GM21528 (cell line): ENCODE measurements around the gene HACD4.

Source experiments
- ATAC-seq: cut with Tn5 transposase; IDR thresholded peaks from one replicate; pipeline ENCODE4 v1.9.1; 2021; ENCODE audit warnings: mild to moderate bottlenecking, moderate library complexity; ENCODE audit not compliant: unreplicated experiment, low FRiP score

Gene HACD4

DNA sequence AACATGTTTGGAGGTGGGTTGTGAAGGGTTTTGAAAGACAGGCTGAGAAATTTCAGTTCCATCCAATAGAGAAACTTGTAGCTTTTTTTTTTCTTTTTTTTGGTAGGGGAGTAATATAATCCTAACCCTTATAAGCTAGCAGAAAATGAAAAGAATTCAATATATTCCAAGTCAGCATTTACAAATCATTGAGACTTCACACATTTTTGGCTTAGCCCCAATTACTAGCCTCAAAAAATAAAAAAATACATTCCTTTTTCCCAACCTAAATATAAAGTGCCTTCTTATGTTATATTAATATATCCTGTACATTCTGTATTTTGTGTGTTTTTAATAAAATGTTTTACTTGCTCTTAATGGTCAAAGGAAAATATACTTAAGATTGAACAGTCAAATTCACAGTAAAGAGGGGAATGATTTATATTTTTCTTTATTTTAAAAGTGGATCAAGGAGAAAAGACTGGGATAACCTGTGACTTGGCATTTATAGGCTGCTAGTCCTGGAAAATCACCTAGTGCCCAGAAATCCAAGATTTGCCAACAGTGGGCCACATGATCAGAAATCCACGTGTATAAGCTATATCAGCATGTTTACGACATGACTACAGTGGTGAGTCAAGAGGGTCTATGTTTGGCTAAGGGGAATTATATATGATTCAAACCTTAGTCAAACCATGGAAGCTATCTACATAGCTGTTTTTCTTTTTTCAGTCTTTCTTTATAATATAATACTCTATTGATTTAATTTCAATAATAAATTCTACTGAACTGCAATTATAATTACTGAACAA, 14.5 kb downstream of the HACD4 start:
- ATAC-seq, result no peak

DNA sequence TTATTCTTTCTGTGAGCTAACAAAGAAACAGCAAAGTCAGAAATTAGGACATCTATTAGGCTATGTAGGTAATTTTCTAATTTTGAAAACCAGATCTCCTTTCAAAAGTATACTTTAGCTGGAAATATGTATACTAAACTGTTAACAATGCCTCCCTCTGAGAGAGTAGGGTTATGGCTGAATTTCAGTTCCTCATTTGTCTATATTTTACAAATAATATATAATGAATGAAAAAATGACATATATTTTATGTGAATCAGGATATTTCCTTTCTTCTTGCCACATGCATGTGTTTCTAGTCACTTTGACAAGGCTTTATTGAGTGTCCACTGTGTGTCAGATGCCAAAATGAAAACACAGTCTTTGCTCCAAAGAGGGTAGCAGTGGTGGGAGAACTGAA, 15.4 kb downstream of the HACD4 start:
- no peak for ATAC-seq

DNA sequence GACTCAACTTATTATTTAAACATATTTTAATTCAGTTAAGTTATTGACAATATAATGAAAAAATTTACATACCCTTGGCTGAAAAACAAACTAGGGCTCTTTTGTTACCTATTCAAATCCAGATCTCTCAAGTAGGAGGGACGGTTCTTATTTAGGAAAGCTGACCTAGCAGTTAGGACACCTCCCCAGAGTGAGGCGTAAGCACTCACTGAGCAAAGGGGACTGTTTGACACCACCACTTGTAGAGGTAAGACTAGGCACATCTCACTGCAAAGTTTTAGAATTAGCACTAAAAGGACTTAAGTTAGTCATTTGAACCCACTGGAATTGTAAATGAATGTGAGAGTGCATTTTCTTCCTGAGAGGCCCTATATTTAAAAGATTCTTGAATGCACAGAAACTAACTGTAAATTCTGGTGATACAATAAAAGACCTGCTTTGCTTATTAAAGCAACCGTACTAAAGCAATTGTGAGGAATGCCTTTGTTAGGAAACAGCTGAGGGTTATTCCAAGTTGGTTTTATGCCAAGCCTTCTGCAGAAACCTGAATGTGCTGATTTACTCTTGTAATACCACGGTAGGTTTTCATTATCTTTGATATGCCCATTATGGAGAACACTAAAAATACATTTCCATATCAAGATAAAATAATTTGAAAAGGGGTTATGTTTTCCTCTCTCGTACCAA, 16.2 kb downstream of the HACD4 start:
- ATAC-seq, result no peak

GRCh38 chr9:21002040-21002439, 29.4 kb downstream of the HACD4 start:
- no peak for ATAC-seq

DNA sequence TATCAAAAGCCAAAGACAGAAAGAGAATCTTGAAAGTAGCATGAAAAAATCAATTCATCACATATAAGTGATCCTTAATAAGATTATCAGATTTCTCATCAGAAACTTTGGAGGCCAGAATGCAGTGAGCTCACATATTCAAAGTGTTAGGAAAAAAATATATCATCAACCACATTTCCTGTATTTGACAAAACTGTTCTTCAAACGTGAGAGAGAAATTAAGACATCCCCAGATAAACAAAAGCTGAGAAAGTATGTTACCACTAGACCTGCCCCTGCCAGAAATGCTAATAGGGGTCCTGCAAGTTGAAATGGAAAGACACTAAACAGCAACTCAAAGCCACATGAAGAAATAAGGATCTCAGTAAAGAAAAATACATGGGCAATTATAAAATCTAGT, 29.9 kb downstream of the HACD4 start:
- no peak for ATAC-seq

DNA sequence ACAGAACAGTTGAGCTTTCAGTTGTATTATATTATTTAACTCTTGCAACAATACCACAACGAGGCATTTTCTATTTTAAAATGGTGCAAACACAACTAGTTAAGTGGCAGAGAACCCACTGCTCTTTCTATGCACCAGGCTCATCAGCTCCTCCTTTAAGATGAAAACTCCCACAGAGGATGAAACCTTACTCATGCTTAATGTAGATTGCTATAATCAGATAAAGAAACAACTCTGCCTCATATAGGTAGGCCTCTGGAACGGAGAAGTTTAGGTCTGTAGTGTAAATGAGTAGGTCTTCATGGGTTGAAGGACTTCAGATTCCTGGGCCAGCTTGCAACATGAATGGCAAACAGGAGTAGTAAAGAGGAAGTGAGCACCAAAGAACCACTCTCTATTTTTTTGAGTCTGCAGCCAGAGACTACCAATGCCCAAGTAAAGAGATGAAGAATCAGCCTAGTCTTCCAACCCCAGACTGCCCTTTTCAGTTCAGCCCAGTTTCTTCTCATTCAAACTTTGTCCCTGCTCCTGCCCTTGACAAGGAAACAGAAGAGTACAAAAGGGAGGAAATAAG, 33.9 kb downstream of the HACD4 start:
- ATAC-seq, result peak; percentile 84

- ATAC-seq, result no peak
These were observed 34.6 kb downstream of the HACD4 start for GRCh38 chr9:20996809-20997208.

- no peak for ATAC-seq
These were observed 35.8 kb downstream of the HACD4 start for GRCh38 chr9:20995616-20996015.

DNA sequence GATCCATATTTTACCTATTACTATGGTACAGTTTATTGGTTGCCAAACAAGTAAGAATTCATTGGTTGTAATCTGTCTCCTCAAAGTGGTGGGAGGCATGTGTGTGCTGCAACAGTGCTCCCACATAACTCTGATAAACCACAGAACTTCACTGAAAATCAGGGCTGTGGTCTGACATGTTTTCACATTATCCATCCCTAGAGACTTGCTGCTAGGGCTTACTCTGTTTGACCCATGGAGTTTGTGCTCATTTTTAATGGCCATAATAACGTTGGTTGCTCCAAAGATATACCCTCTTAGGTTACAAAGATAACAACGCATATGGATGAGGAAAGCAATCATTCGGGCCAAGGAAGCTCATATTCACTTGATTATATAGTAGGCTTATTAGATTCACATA, 37.0 kb downstream of the HACD4 start:
- ATAC-seq, result no peak

DNA sequence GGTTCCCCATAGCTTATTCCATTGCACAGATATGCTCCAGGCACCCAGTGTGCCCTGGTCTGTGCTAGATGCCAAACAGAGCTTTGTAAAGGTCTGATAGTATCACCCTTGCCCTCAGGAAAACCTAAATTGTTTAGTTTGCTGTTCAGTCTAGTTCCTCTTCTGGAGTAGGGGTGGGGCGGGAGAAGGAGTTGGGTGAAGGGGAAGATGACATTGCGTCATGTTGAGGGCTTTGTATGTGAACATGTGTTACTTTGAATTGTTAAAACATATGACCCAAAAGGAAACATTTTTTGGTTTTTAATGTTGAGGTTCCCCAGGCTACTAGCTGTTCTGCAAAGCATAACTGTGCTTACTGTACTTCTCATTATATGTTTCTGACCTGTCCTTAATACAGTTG, 40.6 kb downstream of the HACD4 start:
- no peak for ATAC-seq

GRCh38 chr9:20989923-20990341, 41.5 kb downstream of the HACD4 start:
- ATAC-seq, result no peak

- ATAC-seq, result no peak
These were observed 42.6 kb downstream of the HACD4 start for GRCh38 chr9:20988671-20989315.

DNA sequence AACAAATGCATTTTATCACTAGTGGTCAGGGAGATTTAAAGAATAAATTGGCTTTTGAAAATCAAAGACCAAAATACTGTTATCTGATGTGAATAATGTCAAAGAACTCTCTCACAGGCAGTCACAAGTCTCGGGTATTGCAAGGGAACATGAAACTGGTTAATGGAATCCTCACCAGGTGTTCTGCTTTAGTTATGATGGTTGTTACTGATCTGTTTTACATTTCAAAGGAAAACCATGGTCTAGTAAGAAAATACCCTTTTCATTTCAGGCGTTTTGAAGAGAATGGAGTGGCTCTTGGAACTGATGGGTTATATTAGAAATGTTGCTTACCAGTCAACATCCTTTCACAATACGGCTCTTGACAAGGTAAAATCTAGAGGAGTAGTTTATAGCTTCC, 43.4 kb downstream of the HACD4 start:
- ATAC-seq, result no peak

GRCh38 chr9:20987521-20987920, 43.9 kb downstream of the HACD4 start:
- ATAC-seq, result no peak

GRCh38 chr9:20985851-20986600, 45.4 kb downstream of the HACD4 start:
- no peak for ATAC-seq

GRCh38 chr9:20984506-20984905, 46.9 kb downstream of the HACD4 start:
- no peak for ATAC-seq

DNA sequence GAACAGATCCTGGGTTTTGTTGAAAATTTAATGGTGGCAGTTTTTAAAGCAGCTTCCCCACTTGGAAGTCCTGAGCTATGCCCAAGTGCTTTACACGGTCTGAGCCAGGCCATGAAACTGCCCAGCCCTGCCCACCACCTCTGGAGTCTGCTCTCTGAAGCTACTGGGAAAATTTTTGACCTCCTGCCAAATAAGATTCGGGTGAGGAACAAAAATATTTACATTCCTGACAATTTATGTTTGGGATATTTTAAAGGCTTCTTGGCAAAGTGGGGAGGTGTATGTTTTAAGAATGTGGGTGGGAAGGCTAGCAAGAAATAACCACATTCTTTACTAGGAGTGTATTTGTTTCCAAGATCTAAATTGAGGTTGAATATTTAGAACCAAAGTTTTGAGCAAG, 50.0 kb downstream of the HACD4 start:
- no peak for ATAC-seq

- peak; percentile 69 for ATAC-seq
These were observed 50.5 kb downstream of the HACD4 start for GRCh38 chr9:20980832-20981455.

DNA sequence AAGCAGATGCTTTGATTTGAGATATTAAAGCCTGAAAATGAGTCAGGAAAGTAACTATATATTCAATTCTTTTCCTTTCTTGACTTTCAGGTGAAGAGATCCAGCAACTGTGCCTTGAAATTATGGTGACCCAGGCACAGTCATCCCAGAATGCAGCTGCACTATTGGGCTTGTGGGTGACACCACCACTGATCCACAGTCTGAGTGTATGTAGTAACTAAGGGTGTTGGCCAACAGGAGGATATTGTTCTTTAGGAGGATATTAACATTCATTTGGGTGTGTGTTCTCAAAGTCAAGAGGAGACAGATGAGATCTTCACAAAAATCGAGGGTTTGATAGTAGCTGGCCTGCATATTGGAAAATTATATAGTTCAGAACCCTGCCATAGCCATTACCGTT, 53.2 kb downstream of the HACD4 start:
- no peak for ATAC-seq
